Kidney capillary endothelial cell (primary cell): Measurements from ENCODE around the gene AKAP8.
"Not testable (repeated sequence)": the region's sequence is repeated elsewhere in the genome, so short reads cannot be mapped to it uniquely, and the experiment has no call there.

Source experiments
- DNase-seq: peaks from one replicate; pipeline ENCODE4 v3.0.0-alpha.2; 2018; ENCODE audit warnings: low spot score

The AKAP8 gene

GRCh38 chr19:15373644-15374043 lies 5.9 kb downstream of the AKAP8 start:
- DNase-seq: no peak

DNA sequence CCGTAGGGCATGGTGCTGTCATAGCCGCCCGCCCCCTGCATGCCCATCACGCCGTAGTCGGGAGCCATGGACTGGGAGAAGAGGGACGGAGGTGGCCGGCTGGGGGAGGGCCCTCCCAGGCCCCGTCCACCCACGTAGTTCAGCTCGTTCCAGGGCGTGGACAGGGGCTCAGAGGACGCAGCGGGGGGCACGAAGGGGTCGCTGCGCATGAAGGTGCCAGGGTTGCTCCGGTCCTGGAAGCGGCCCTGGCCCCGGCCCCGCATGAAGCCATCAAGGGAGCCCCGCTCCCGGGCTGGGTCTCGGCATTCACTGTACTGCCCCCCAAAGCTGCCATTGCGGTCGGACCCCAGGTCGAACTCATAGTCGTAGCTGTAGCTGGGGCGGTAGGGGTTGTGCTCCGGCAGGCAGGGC lies 6.7 kb downstream of the AKAP8 start:
- DNase-seq: no peak

GRCh38 chr19:15372470-15372869 lies 7.1 kb downstream of the AKAP8 start:
- DNase-seq: no peak

GRCh38 chr19:15371786-15372380 lies 7.7 kb downstream of the AKAP8 start:
- no peak for DNase-seq

DNA sequence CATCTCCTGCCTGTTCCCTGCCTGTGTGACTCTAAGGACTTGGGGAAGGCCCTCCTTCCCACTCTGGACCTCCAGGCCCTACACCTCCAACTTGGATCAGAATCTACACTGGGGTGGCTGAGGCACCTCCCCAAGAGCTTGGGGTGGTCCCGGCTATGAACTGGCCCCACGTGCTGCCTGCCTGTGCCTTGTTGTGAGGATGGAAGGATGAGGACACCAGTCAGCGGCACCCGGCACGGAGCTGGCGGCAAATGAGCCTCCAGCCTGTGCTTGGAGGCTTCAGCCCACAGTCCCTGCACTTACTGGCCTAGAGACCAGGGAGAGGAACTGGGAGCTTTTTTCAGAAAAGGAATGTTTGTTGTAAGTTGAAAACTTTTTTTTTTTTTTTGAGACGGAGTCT lies 8.5 kb downstream of the AKAP8 start:
- no peak for DNase-seq

- DNase-seq: no peak
Measured at GRCh38 chr19:15369594-15369891, 10.0 kb downstream of the AKAP8 start.

GRCh38 chr19:15368798-15369593 lies 10.6 kb downstream of the AKAP8 start:
- DNase-seq: no peak

- DNase-seq: no peak
Measured at GRCh38 chr19:15368051-15368632, 11.4 kb downstream of the AKAP8 start.

- no peak for DNase-seq
Measured at GRCh38 chr19:15367439-15367838, 12.1 kb downstream of the AKAP8 start.

- DNase-seq: no peak
Measured at GRCh38 chr19:15365264-15365663, 14.3 kb downstream of the AKAP8 start.

GRCh38 chr19:15363791-15364190 lies 15.8 kb downstream of the AKAP8 start:
- DNase-seq: not testable (repeated sequence)

DNA sequence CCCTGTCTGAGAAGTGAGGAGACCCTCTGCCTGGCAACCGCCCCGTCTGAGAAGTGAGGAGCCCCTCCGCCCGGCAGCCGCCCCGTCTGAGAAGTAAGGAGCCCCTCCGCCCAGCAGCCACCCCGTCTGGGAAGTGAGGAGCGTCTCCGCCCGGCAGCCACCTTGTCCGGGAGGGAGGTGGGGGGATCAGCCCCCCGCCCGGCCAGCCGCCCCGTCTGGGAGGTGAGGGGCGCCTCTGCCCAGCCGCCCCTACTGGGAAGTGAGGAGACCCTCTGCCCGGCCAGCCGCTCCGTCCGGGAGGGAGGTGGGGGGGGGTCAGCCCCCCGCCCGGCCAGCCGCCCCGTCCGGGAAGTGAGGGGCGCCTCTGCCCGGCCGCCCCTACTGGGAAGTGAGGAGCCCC lies 16.5 kb downstream of the AKAP8 start:
- DNase-seq: not testable (repeated sequence)

DNA sequence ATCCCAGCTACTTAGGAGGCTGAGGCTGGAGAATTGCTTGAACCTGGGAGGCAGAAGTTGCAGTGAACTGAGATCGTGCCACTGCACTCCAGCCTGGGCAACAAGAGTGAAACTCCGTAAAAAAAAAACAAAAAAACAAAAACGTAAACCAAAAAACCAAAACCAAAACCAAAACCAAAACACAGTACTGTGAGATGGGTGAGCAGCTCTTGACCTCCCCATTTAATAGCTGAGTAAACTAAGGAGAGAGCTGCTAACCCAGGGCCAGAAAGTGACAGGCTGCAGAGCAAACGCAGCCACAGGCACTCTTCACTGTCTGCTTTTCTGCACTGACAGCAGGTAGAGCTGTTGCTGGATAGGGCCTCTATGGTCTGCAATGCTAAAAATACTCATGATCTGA lies 19.6 kb downstream of the AKAP8 start:
- not testable (repeated sequence) for DNase-seq

GRCh38 chr19:15358918-15359317 lies 20.7 kb downstream of the AKAP8 start:
- no peak for DNase-seq

- DNase-seq: no peak
Measured at GRCh38 chr19:15357906-15358305, 21.7 kb downstream of the AKAP8 start.

GRCh38 chr19:15354566-15355296 lies 24.9 kb downstream of the AKAP8 start:
- no peak for DNase-seq

DNA sequence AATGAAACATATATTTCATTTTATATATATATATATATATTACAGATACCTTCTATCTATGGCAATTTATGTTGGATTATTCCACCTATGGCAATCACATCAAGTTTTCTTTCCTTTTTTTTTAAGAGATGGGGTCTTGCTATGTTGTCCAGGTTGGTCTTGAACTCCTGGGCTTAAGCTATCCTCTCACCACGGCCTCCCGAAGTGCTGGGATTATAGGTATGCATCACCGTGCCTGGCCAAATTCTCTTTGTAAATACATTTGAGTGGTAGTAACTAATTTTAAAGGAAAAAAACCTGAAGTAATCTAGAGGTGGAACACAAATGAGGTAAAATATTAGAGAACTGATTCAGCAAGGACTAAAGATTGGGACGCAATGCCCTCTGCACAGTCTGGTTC lies 25.7 kb downstream of the AKAP8 start:
- no peak for DNase-seq

- DNase-seq: not testable (repeated sequence)
Measured at GRCh38 chr19:15352535-15352934, 27.1 kb downstream of the AKAP8 start.

DNA sequence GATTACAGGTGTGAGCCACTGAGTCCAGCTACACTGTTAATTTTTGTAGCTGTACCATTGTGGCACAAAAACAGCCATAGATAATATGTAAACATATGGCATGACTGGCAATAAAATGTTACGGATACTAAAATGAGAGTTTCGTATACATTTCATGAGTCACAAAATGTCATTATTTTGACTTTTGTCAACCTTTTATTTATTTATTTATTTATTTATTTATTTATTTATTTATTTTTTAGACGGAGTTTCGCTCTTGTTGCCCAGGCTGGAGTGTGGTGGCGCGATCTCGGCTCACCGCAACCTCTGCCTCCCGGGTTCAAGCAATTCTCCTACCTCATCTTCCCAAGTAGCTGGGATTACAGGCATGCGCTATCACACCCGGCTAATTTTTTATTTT lies 38.3 kb downstream of the AKAP8 start:
- DNase-seq: not testable (repeated sequence)

GRCh38 chr19:15340086-15340485 lies 39.5 kb downstream of the AKAP8 start:
- no peak for DNase-seq

DNA sequence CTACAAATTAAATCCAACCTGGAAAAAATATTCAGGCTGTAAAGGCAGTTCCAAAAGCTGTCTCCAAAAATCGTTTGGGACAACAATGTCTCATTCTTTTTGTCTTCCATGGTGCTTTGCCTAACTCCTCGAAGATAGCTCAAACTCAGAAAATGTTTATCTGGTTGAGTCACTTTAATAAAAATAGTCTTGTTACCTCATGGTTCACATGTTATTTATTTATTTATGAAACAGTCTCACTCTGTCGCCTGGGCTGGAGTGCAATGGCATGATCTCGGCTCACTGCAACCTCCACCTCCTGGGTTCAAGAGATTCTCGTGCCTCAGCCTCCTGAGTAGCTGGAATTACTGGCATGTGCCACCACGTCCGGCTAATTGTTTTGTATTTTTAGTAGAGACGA lies 42.4 kb downstream of the AKAP8 start:
- DNase-seq: no peak

DNA sequence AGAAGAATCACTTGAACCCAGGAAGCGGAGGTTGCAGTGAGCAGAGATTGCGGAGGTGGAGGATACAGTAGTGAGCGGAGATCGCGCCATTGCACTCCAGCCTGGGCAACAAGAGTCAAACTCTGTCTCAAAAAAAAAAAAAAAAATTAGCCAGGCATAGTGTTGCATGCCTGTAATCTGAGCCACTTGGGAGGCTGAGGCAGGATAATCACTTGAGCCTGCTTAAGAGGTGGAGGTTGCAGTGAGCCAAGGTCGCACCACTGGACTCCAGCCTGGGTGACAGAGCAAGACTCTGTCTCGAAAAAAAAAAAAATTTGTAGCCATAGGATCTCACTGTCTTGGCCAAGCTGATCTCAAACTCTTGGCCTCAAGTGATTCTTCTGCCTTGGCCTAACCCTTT lies 43.6 kb downstream of the AKAP8 start:
- DNase-seq: not testable (repeated sequence)
